ENCODE measurements around the gene FANK1.

DNA sequence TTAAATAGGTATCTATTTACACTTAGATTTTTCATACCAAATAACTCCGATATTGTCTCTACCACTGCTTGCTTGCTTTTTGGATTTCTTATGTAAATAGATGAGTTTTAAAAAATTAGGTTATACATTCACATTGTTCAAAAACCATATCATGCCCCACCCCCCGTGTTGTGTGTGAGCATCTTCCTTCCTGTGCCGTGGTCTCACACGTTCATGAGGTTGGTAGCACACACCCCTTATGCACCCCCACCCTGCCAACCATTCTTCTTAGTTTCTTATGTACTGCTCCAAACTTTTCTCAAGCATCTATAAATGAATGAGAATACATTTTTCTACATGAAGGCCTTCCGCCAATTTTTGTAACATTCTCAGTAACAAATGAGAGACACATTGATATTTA, 115.6 kb downstream of the FANK1 start:
- no peak for TF ChIP-seq CTCF (IDR thresholded peaks at IDR 0.05)
- TF ChIP-seq POLR2A (IDR thresholded peaks at IDR 0.05) = no peak
